ENCODE measurements around the gene BUD13. TPM values are rescaled to one million over a fixed set of nuclear protein-coding genes. Genes with fewer than 3 reads are reported as not detected.

The BUD13 gene
- total RNA-seq, 1 donor from 2014 or later: 7.0 TPM

DNA sequence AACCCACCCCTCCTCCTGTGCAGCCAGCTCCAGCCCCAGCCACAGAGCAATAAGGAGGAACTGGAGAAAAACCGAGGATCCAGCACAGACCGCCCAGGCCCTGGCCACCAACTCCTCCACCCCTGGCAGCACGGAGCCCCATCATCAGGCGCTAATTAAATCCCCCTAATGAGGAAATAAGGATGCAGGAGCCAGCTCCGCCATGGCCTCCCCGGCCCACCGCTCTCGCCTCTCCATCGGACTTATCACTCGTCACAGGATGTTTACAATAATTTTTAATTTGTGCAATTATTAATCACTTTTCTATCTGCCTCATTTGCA, 42.6 kb downstream of the BUD13 start:
- ATAC-seq (ENCODE audit: poor library complexity) (no peak), DNase-seq (no peak)
- intact Hi-C loops (cut with DNase I): no loop called here

DNA sequence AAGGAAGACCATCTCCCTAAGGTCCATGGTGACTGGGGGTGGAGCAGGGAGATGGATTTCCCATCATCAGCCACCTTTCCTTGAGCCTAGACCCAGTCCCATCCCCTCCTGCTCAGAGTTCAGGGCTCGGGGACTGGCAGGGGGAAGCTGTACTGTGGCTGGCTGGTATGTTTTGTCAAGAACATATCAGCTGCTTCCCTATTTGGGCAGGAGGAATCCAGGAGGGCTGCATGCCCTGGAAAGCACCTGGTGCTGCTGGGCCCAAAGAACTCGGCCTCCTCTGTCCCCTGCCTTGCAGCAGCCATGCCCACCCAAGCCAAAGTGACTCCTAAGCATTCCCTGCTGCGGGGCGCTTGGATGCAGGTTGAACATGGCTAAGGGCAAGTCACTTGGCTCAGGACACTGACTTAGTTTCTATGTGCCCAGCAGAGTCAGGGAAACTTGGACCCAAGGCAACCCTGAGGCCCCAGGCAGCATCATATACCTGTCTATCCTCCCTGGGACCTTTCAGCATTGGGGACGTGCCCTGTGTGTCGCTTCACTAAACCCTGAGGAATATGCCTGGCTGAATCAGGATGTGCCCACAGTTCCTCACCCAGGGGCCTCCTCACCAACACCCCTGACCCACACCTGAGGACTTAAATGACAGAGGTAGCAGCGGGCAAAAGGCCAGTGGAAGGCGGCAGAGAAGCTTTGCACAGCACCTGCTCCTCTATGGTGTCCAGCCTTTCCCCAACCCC, 43.1 kb downstream of the BUD13 start:
- intact Hi-C loops (cut with DNase I): no loop called here
- DNase-seq (no peak), ATAC-seq (ENCODE audit: poor library complexity) (no peak)

DNA sequence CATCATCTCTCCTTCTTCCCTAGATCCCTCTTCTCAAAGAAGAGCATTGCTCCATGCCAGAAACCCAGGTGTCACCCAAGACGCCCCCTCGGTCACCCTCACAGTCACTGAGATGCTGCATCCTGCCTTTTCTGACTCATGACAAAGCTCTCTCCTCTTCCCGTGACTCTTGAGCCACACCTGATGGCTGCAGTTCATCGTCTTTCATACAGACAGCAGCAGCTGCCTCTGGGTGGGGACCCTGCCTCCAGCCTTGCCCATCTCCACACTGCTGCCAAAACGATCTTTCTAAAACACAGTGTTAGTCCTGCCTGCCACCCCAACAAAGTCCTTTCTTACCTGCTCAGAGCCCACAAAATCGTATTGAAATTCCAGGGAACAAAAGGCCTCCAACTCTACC, 44.8 kb downstream of the BUD13 start:
- DNase-seq (no peak), ATAC-seq (ENCODE audit: poor library complexity) (no peak)
- intact Hi-C loops (cut with DNase I): no loop called here

DNA sequence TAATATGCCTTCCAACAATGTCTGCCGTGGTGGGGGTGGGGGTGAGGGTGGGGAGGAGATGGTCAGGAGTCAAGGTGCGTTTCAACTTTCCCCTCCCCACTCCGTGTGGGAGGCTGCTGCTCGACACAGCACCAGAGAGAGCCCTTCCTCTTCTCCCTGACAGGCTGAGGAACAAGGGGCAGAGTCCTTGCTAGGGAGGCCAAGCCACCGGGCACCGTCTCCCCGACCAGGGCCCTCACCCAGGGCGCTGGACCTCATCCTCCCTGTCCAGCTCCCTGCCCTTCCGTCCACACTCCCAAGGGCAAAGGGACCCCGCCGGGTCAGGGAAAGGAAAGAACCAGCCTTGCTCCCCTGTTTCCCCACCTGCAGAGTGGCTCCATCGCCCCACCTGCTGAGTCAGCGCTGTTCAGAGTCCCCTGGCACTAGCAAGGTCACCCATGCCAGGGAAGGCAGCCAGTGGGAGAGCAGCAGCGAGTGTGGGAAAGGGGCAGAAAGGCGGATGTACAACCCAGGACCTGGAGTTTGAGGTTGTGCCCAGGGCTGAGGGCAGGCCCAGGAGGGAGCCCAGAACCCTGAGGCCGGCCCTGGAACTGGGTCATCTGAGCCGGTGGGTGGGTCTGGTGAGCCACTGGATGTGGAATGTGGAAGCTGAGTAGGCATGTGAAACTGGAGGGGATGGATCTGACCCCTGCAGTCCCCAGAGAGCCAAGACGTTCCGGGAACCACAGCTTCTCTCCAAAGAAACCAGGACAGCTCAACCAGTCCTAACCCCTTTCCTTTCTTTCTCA, 47.2 kb downstream of the BUD13 start:
- ATAC-seq (ENCODE audit: poor library complexity) (peak; percentile 25), DNase-seq (no peak)
- intact Hi-C loops (cut with DNase I): no loop called here

DNA sequence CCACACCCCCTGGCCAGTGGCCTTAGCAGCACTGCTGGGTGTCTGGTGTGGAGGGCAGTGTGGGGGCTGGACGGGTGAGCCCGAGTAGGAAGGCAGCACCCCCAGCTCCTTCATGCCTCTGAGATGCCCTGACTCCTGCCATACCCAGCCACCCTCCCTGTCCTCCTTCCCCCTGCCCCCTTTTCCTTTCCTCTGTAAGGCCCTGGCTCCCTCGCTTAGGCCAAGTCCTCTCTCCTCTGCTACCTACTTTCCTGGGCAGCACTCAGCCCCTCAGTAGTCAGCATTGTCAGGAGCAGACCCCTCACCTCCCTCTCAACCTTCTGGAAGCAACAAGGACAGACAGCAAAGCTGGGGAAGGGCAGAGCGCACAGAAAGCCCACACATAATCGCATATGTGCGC, 48.0 kb downstream of the BUD13 start:
- no peak for ATAC-seq (ENCODE audit: poor library complexity)
- DNase-seq: no peak
- intact Hi-C loops (cut with DNase I): no loop called here

DNA sequence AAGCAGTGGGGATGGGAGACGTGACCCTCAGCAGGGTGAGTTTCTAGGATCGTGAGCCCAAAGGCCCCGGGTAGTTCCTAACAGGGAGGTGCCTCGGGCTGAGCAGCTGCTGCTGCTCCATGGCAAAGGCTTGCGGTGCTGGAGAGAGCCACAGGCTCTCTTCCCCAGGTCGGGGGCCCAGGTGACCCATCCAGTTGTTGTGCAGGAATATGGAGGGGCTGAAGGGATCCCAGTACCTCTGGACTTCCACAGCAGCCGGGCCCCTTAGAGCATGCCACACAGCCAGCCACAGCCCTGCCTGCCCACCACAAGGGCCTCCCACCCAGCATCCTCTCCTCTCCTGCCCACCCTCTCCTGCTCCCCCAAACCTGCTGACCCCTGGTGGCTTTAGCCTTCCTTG, 49.3 kb downstream of the BUD13 start:
- intact Hi-C loops (cut with DNase I): no loop called here
- no peak for ATAC-seq (ENCODE audit: poor library complexity)
- no peak for DNase-seq

DNA sequence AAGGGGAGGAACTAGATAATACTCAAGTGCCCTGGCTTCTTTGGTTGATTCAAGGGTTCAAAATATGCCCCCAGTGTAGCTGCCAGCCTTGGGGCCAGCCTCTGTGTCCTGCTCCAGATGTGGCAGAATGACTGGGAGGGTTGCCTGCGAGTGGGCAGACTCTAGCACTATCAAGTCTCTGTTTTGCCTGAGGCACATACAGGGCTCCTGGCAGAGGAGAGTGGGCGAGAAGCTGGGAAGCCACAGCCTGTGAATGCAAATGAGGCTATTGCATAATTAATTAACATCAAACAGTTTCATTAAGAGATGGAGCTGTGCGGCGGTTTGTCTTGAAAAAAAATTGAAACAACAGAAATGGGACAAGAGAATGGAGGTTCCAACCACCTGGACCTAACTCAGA, 50.8 kb downstream of the BUD13 start:
- intact Hi-C loops (cut with DNase I): no loop called here
- ATAC-seq (ENCODE audit: poor library complexity) (no peak), DNase-seq (no peak)

DNA sequence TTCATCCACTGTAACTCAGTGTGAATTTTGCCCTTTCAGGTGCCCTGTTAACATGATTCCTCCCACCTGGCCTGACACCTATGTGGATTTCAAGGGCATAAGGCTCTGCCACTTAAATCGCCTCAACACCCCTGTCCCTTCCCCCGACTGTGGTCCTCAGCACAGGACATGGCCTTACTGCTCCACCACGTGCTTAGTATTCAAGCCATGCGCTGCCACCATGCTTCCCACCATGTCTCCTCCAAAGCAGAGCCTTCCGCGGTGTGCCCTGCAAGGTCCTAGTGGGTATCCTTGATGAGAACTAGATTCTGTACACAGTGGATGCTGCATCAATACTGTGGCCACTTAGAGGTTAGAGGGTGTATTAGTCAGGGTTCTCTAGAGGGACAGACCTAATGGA, 51.9 kb downstream of the BUD13 start:
- no peak for DNase-seq
- intact Hi-C loops (cut with DNase I): no loop called here
- no peak for ATAC-seq (ENCODE audit: poor library complexity)

DNA sequence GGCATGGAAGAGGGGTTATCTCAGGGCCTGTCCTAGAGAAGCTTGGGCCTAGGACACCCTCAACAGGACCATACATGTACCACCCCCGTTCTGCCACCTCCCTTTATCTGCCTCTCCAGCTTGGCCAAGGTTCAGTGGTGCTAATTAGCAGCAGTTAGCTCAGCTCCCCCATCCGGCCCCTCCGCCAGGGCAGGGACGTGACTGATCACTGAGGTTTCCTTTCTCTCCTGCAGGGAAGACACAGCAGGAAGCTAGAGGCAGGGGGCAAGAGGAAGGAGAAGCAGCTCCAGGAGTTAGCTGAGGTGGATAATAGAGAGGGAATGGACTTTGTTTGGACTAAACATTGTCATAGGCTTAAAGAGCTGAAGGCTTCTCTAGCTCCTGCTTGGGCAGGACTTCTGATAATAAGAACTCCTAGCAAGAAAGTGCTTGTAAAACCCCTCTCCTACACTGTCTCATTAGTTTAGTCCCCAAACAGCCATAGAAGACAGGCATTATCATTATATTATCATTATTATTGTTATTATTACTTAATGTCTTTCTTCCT, 53.8 kb downstream of the BUD13 start:
- ATAC-seq (ENCODE audit: poor library complexity) (no peak), DNase-seq (no peak)
- intact Hi-C loops (cut with DNase I): no loop called here

DNA sequence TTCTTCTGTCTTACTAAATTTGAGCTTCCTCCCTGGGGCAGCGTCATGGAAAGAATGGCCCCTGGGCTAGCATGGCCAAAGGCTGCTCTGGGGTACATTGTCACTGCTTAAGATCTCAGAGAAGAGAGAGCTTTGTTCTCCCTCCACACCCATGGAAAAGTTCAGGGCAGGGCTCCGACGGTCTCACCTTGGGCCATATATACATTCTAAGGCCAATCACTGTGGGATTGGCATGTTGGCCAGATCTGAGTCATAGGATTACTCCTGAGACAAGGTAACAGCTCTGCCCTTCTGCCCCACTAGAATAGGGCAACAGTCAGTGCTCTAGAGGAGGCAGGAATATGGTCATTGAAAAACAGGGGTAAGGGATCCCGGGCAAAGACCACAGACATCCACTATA, 56.2 kb downstream of the BUD13 start:
- ATAC-seq (ENCODE audit: poor library complexity) (no peak), DNase-seq (no peak)
- intact Hi-C loops (cut with DNase I): no loop called here

DNA sequence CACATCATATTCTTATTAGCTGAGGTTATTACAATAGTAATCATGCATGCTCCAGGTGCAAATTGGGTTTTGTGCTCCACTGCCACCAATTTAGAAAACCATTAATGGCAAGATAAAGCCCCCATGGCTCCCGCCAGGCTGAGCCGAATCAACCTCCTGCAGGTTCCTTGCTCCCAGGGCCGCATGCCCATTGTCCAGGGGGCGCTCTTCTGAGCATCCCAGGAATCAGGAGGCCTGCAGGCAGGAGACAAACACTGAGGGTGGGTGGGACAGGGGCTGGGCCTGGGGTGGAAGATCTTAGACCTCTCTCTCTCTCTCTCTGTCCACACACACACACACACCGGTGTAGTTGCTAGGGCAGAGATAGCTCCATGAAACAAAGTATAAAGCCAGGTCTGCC, 57.4 kb downstream of the BUD13 start:
- no peak for ATAC-seq (ENCODE audit: poor library complexity)
- DNase-seq: no peak

DNA sequence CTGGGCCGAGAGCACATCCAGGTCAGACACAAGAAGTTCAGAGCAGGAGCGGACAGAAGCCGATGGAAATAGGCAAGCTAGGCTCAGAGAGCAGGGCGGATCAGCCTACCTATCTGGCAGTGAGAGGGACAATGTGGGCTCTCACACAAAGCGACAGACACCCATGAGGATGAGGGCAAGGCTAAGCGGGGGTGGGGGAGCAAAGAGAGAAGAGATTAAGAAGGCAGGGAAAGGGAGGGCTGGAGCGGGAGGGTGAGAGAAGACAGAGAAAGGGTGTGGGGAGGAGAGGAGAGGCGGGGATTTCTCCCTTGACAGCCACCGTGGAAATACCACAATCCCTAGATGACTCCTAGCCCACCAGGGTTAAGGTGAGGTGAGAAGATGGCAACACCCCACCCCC, 57.9 kb downstream of the BUD13 start:
- ATAC-seq (ENCODE audit: poor library complexity) (no peak), DNase-seq (no peak)
- intact Hi-C loops (cut with DNase I): no loop called here

More for the DNA sequence above, 57.4 kb downstream of the BUD13 start:
- intact Hi-C loops (cut with DNase I): no loop called here

DNA sequence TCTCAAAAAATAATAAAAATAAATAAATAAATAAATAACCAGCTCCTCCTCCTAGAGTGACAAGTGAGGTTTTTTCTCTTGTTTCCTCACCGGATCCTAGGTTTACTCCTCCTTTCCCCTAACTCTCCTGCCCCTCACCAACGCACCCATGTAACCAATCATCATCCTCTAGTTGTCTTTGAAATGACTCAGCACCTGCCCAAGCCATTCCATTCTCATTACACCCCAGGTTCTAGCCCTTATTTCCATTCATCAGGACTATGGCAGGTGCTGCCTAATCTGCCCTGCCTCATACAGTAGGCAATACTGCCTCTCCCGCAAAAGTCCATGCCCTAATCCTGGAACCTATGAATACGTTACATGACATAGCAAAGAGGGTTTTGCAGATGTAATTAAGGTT, 60.4 kb downstream of the BUD13 start:
- DNase-seq (no peak), ATAC-seq (ENCODE audit: poor library complexity) (no peak)
- intact Hi-C loops (cut with DNase I): no loop called here

DNA sequence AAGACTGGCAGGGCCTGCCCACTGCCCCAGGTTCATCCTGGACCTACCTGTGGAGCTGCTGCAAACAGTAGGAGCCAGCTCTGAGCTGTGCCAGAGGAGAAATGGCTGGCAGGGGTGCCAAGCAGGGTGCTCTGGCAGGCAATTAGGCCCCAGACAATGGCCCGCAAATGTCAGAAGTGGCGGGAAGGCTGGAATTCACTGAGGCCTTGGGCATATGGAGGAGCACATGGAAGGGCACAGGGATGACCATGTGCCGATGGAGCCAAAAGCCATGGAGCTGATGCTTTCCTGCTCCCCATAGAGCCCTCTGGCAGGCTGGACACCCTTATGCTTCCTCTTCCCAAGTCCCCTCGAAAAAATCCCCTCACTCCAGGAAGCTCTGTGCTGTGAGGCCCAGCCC, 62.0 kb downstream of the BUD13 start:
- no peak for ATAC-seq (ENCODE audit: poor library complexity)
- no peak for DNase-seq
- intact Hi-C loops (cut with DNase I): no loop called here

DNA sequence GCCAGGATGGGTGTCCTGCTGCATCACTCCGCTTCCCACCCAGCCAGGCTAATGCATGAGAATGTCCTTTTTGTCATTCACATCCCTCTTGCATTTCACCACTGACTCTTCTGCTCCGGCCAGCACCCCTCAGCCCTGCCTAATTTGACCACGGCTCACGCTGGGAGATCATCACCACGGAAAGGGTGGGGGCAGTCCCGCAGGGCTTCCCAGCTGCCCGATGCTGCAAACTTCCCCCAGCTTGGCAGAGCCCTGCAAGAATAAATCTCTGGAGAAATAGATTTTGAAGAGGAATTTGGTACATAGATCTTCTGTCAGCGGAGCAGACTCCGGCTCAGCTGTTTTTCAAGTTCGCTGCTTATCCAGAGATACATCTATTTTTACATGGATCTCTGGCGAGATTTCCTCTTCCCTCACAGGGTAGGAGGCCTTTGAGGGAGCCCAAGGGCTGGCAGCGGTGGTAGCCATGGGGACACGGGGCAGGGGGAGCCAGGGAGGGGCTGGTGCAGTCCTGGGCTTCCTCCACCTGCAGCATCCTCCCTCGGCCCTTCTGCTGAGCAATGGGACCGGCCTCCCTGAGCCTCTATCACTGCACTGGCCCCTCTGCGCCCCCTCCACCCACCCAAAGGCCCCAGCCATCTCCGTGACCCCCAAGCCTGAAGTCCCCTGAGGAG, 62.6 kb downstream of the BUD13 start:
- no peak for ATAC-seq (ENCODE audit: poor library complexity)
- DNase-seq: peak; percentile 4
- intact Hi-C loops (cut with DNase I): no loop called here

DNA sequence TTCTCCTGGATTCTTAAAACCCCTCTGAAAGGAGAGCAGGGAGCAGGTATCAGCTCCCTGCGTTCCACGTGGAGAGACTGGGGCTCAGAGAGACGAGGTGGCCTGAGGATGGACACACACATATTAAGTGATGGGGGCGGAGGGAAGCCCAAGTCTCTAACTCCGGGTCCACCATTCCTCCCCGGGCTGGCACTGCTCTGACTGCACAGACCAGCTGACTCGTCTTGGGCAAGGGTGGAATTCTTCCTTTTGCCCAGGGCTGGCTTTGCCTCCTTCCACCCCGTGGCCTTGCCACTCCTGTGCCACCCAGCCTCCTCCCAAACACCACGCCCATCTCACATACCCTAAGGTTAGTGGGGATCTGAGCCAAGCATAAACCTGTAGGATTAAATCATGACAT, 65.0 kb downstream of the BUD13 start:
- no peak for DNase-seq
- ATAC-seq (ENCODE audit: poor library complexity): peak; percentile 18
- intact Hi-C loops (cut with DNase I): no loop called here

DNA sequence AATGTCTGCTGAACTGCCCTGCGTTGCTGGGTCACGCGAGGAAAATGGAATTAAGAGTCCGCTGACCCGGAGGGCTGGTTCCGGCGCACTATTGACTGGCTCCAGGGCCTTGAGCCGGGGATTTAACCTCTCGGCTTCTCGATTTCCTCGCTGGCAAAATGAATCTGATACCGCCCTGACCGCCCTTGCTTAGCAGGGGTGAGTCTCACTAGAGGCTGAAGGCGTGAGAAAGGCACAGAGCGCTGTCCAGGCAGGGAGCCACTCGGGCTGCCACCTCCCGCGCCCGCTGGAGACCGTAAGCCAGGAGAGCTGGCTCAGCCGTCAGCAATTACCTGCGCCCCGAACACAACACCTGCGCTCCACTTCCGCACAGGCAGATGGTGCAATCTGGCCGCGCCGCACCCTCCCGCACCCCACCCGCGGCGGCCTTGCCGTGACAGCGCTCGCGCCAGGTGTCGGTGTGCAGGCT, 65.6 kb downstream of the BUD13 start:
- intact Hi-C loops (cut with DNase I): no loop called here

DNA sequence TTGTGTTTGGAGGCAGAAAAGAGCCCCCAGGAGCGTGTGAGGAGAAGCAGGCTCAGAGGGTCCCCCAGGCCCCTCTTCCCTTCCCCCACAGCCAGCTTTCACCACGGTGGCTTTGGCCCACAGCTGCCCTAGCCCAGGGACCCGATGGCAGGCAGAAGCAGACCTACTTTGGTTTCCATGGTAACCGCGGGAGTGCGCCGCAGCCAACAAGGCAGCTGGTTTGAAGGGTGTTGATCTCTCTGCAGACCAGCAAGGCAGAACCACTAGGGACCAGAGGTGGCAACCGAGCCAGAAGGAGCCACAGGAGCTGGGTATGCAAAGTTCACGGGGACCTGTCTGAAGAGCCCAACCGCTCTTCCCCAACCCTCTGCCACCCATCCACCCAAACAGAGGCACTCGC, 69.4 kb downstream of the BUD13 start:
- DNase-seq (no peak), ATAC-seq (ENCODE audit: poor library complexity) (no peak)
- intact Hi-C loops (cut with DNase I): no loop called here

More for the DNA sequence above, 65.6 kb downstream of the BUD13 start:
- DNase-seq: no peak
- ATAC-seq (ENCODE audit: poor library complexity): peak; percentile 22

DNA sequence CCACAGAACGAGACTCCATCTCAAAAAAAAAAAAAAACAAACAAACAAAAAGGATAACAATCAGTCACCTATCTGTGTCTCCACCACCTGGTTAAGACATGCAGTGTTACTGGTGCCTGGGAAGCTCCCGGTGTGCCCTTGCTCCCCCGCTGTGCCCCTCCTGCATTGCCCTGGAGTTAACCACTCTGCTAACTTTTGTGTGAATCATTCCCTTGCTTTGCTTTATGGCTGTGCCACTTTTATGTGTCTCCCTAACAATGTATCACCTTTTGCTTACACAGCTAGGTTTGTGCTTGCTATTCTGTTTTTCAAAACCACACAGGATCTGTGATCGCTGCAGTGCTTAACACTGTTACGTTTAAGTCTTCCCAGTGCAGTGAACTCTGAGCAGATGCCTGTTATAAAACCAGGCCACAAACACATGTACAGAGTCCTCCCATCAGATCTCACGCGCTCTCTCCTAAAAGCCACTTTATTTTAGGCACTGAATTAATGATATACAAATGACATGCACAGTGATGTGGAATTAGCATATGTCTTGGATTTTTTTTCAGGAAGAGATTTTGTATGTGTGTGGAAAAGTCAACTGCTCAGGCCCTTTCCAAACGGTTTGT, 69.9 kb downstream of the BUD13 start:
- ATAC-seq (ENCODE audit: poor library complexity) (no peak), DNase-seq (no peak)
- intact Hi-C loops (cut with DNase I): no loop called here

All from Right ventricle myocardium superior (tissue), 1 donor.